ENCODE data around the gene GALNT15. TPM values are rescaled to one million over a fixed set of nuclear protein-coding genes. Genes with fewer than 3 reads are reported as not detected.

The GALNT15 gene
- total RNA-seq, 2 donors from 2014 or later = 0.13 TPM; not detected in 1

DNA sequence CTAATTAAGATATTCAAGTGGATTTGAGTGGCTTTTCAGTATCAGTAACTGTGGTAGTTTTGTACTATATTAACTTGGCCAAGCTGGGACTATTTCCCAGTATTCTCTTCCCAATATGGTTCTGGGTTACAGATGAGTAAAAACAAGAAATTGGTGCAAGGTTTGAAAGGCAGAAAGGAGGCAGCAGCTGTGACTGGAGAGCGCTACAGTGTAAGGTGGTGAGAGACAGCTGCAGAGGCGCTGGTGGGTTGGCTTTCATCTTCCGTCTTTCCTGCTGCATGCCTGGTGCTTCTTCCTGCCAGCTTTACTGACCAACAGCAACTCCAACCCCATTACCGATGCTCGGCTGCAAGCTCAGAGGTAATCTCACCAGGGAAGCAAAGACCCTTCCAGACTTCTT is 80.4 kb downstream of the GALNT15 start:
- TF ChIP-seq, protein P1, sequence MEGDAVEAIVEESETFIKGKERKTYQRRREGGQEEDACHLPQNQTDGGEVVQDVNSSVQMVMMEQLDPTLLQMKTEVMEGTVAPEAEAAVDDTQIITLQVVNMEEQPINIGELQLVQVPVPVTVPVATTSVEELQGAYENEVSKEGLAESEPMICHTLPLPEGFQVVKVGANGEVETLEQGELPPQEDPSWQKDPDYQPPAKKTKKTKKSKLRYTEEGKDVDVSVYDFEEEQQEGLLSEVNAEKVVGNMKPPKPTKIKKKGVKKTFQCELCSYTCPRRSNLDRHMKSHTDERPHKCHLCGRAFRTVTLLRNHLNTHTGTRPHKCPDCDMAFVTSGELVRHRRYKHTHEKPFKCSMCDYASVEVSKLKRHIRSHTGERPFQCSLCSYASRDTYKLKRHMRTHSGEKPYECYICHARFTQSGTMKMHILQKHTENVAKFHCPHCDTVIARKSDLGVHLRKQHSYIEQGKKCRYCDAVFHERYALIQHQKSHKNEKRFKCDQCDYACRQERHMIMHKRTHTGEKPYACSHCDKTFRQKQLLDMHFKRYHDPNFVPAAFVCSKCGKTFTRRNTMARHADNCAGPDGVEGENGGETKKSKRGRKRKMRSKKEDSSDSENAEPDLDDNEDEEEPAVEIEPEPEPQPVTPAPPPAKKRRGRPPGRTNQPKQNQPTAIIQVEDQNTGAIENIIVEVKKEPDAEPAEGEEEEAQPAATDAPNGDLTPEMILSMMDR (conservative IDR thresholded peaks at IDR 0.05) = no peak
- peaks cover 12% of the 10 kb centered on the region for H3K36me3 ChIP-seq (ENCODE audit: control insufficient read depth, insufficient read depth, low read length)
- no peak overlapping the region for H3K27ac Mint-ChIP-seq
- no peaks in the 10 kb centered on the region for H3K4me1 ChIP-seq (ENCODE audit: control insufficient read depth, insufficient read depth, low read length)
- H3K27me3 ChIP-seq (ENCODE audit: control insufficient read depth, insufficient read depth, low read length, poor library complexity, severe bottlenecking) = no peaks in the 10 kb centered on the region
- H3K36me3 Mint-ChIP-seq (ENCODE audit: low read depth) = peaks cover 3% of the 10 kb centered on the region
- H3K4me3 Mint-ChIP-seq = no peak overlapping the region
- 86 to 97% methylated on average over 5 of the region's 5 CpGs for WGBS, 2 experiments (ENCODE audit: insufficient coverage in 1 of 2, insufficient read length in 1 of 2)
- no peak for DNase-seq
- H3K4me1 Mint-ChIP-seq = no peaks in the 10 kb centered on the region
- no peaks in the 10 kb centered on the region for H3K27me3 Mint-ChIP-seq (ENCODE audit: insufficient read depth)
- no peak overlapping the region for H3K9ac ChIP-seq (ENCODE audit: extremely low read depth, low read length, poor library complexity, severe bottlenecking)
- H3K9me3 Mint-ChIP-seq = no peaks in the 10 kb centered on the region
- H3K27ac ChIP-seq (ENCODE audit: low read depth, low read length) = no peak overlapping the region
- no peak overlapping the region for H3K4me3 ChIP-seq (ENCODE audit: low read length)
- H3K9me3 ChIP-seq (ENCODE audit: control insufficient read depth, low read length) = no peaks in the 10 kb centered on the region

DNA sequence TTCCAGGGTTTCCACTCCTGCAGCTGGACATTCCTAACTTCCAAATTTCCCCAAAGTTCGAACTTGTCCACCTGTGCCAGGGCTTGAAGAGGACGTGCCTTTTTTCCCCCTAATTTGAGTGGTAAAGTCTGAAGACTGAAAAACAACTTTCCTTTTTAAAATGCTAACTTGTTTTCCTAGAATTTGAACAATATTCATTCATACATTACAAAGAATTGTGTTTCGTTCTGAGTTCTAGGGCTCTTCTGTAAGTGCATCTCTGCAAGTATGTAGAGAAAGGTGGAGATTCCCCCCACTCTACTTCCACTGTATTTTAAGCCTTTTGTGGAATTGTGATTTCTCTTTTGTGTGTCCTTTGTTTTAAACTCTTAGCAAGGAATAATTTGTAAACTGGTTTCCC is 80.8 kb downstream of the GALNT15 start:
- H3K9me3 Mint-ChIP-seq = no peaks in the 10 kb centered on the region
- WGBS, 2 experiments (ENCODE audit: insufficient coverage in 1 of 2, insufficient read length in 1 of 2) = 92 to 94% methylated on average over 2 of the region's 3 CpGs
- DNase-seq = no peak
- no peaks in the 10 kb centered on the region for H3K4me1 Mint-ChIP-seq
- Histone ChIP-seq H3K4me3 (ENCODE audit: low read length) (no peak overlapping the region), H3K9me3 (ENCODE audit: control insufficient read depth, low read length) (no peaks in the 10 kb centered on the region), H3K27ac (ENCODE audit: low read depth, low read length) (no peak overlapping the region), H3K27me3 (ENCODE audit: control insufficient read depth, insufficient read depth, low read length, poor library complexity, severe bottlenecking) (no peaks in the 10 kb centered on the region), H3K9ac (ENCODE audit: extremely low read depth, low read length, poor library complexity, severe bottlenecking) (no peak overlapping the region), H3K36me3 (ENCODE audit: control insufficient read depth, insufficient read depth, low read length) (peaks cover 16% of the 10 kb centered on the region), H3K4me1 (ENCODE audit: control insufficient read depth, insufficient read depth, low read length) (no peaks in the 10 kb centered on the region)
- H3K36me3 Mint-ChIP-seq (ENCODE audit: low read depth) = peaks cover 6% of the 10 kb centered on the region
- TF ChIP-seq, protein P1 (conservative IDR thresholded peaks at IDR 0.05) = no peak
- no peaks in the 10 kb centered on the region for H3K27me3 Mint-ChIP-seq (ENCODE audit: insufficient read depth)
- H3K27ac Mint-ChIP-seq = no peak overlapping the region
- H3K4me3 Mint-ChIP-seq = no peak overlapping the region

DNA sequence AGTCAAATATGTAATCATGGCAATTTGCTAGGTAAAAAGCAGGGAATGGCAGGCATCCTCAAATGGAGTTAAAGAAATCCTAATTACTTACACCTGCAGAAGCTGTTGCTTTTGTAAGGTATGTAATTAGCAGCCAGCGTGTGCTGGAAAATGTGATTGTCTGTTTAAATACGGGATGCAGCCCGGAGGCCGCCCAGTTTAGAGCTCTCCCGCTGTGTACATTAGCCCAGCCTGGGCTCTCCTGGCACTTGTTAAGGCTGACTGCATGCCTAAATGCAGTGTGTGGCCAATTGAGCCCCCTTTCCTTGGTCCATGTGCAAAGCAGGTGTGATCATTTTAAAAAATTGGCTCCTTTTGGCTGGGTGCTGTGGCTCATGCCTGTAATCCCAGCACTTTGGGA is 81.2 kb downstream of the GALNT15 start:
- Mint-ChIP-seq H3K27ac (no peak overlapping the region), H3K4me1 (no peaks in the 10 kb centered on the region), H3K27me3 (ENCODE audit: insufficient read depth) (no peaks in the 10 kb centered on the region), H3K4me3 (no peak overlapping the region), H3K36me3 (ENCODE audit: low read depth) (peaks cover 6% of the 10 kb centered on the region), H3K9me3 (no peaks in the 10 kb centered on the region)
- no peak for DNase-seq
- Histone ChIP-seq H3K36me3 (ENCODE audit: control insufficient read depth, insufficient read depth, low read length) (peaks cover 20% of the 10 kb centered on the region), H3K27ac (ENCODE audit: low read depth, low read length) (no peak overlapping the region), H3K9me3 (ENCODE audit: control insufficient read depth, low read length) (no peaks in the 10 kb centered on the region), H3K4me3 (ENCODE audit: low read length) (no peak overlapping the region), H3K4me1 (ENCODE audit: control insufficient read depth, insufficient read depth, low read length) (no peaks in the 10 kb centered on the region), H3K27me3 (ENCODE audit: control insufficient read depth, insufficient read depth, low read length, poor library complexity, severe bottlenecking) (no peaks in the 10 kb centered on the region), H3K9ac (ENCODE audit: extremely low read depth, low read length, poor library complexity, severe bottlenecking) (no peak overlapping the region)
- TF ChIP-seq, protein P1 (conservative IDR thresholded peaks at IDR 0.05) = no peak
- 87 to 96% methylated on average over 5 of the region's 5 CpGs for WGBS, 2 experiments (ENCODE audit: insufficient coverage in 1 of 2, insufficient read length in 1 of 2)

Data from endodermal cell (in vitro differentiated cells).